NCI-H2081 (cell line): ENCODE results near the gene CLEC4M.
"Not testable (repeated sequence)": the region's sequence is repeated elsewhere in the genome, so short reads cannot be mapped to it uniquely, and the experiment has no call there.

ENCODE experiments used
- DNase-seq, 2 experiments: peaks; one replicate each; lab custom pipeline; 2025; lab: John Stamatoyannopoulos, UW

Gene CLEC4M

GRCh38 chr19:7775761-7776160 is 12.7 kb downstream of the CLEC4M start:
- DNase-seq: no peak

- DNase-seq: no peak
These were observed 15.0 kb downstream of the CLEC4M start for GRCh38 chr19:7778081-7778480.

GRCh38 chr19:7779631-7780486 is 16.8 kb downstream of the CLEC4M start:
- no peak for DNase-seq

GRCh38 chr19:7781157-7781556 is 18.1 kb downstream of the CLEC4M start:
- no peak for DNase-seq

- no peak for DNase-seq
These were observed 21.0 kb downstream of the CLEC4M start for GRCh38 chr19:7783991-7784423.

- no peak for DNase-seq
These were observed 21.8 kb downstream of the CLEC4M start for GRCh38 chr19:7784856-7785255.

- DNase-seq: no peak
These were observed 24.1 kb downstream of the CLEC4M start for GRCh38 chr19:7787141-7787540.

- no peak for DNase-seq
These were observed 24.6 kb downstream of the CLEC4M start for GRCh38 chr19:7787602-7788177.

- DNase-seq: no peak
These were observed 25.3 kb downstream of the CLEC4M start for GRCh38 chr19:7788178-7788932.

- no peak for DNase-seq
These were observed 25.9 kb downstream of the CLEC4M start for GRCh38 chr19:7788933-7789323.

- no peak for DNase-seq
These were observed 26.4 kb downstream of the CLEC4M start for GRCh38 chr19:7789447-7789846.

- DNase-seq: no peak
These were observed 27.4 kb downstream of the CLEC4M start for GRCh38 chr19:7790416-7790815.

- DNase-seq: no peak
These were observed 29.2 kb downstream of the CLEC4M start for GRCh38 chr19:7792281-7792680.

GRCh38 chr19:7792701-7793100 is 29.7 kb downstream of the CLEC4M start:
- DNase-seq: not testable (repeated sequence)

- no peak for DNase-seq
These were observed 30.4 kb downstream of the CLEC4M start for GRCh38 chr19:7793493-7793892.

- DNase-seq: peak; percentile 62 to 91
These were observed 32.6 kb downstream of the CLEC4M start for GRCh38 chr19:7795555-7796161.

GRCh38 chr19:7799640-7800355 is 36.8 kb downstream of the CLEC4M start:
- peak; percentile 59 to 63 for DNase-seq

GRCh38 chr19:7801020-7801570 is 38.1 kb downstream of the CLEC4M start:
- DNase-seq: no peak

- DNase-seq: no peak
These were observed 43.2 kb downstream of the CLEC4M start for GRCh38 chr19:7806234-7806633.

GRCh38 chr19:7806876-7807275 is 43.8 kb downstream of the CLEC4M start:
- DNase-seq: no peak

- DNase-seq: no peak
These were observed 45.1 kb downstream of the CLEC4M start for GRCh38 chr19:7808108-7808507.
